KMS-11 (cell line): Measurements from ENCODE around the gene HERPUD1.
A peak's percentile ranks its signal among the peaks of the same experiment; 100 is the strongest.

Experiments used
- H2AFZ ChIP-seq: fragments of 200-600 bp; sonication (generic); 2 replicates; pipeline ENCODE4 v1.6.1; 2016; ENCODE audit warnings: antibody characterized with exemption, mixed run types, low read depth
- H3K27ac ChIP-seq: fragments of 200-600 bp; sonication (generic); 2 replicates; pipeline ENCODE4 v1.6.1; 2016; ENCODE audit warnings: mild to moderate bottlenecking, mixed run types
- H3K27me3 ChIP-seq: fragments of 200-600 bp; sonication (generic); 2 replicates; pipeline ENCODE4 v1.6.1; 2017; ENCODE audit warnings: mild to moderate bottlenecking, low read depth, mixed run types, moderate library complexity; ENCODE audit not compliant: insufficient read depth
- H3K36me3 ChIP-seq: fragments of 200-600 bp; sonication (generic); 2 replicates; pipeline ENCODE4 v1.6.1; 2017; ENCODE audit warnings: mild to moderate bottlenecking, mixed run types; ENCODE audit not compliant: insufficient read depth
- H3K4me1 ChIP-seq: fragments of 200-600 bp; sonication (generic); 2 replicates; pipeline ENCODE4 v1.6.1; 2016; ENCODE audit warnings: mild to moderate bottlenecking, low read depth, mixed run types; ENCODE audit not compliant: poor library complexity, severe bottlenecking
- H3K4me2 ChIP-seq: fragments of 200-600 bp; sonication (generic); 2 replicates; pipeline ENCODE4 v1.7.0; 2016; ENCODE audit warnings: mild to moderate bottlenecking, mixed run types
- H3K4me3 ChIP-seq: fragments of 200-600 bp; sonication (generic); IDR thresholded peaks from 2 replicates; pipeline ENCODE4 v1.6.1; 2017; ENCODE audit warnings: low read depth, low read length, mixed read lengths; ENCODE audit not compliant: insufficient read depth
- H3K79me2 ChIP-seq: fragments of 200-600 bp; sonication (generic); 2 replicates; pipeline ENCODE4 v1.6.1; 2016; ENCODE audit warnings: low read depth, mixed run types; ENCODE audit not compliant: insufficient read depth
- H3K9ac ChIP-seq: fragments of 200-600 bp; sonication (generic); 2 replicates; pipeline ENCODE4 v1.6.1; 2016; ENCODE audit warnings: mild to moderate bottlenecking, mixed run types
- H4K20me1 ChIP-seq: fragments of 200-600 bp; sonication (generic); 2 replicates; pipeline ENCODE4 v1.6.1; 2016; ENCODE audit warnings: mild to moderate bottlenecking, mixed run types; ENCODE audit not compliant: insufficient read depth
- CTCF ChIP-seq: fragments of 200-600 bp; sonication (generic); conservative IDR thresholded peaks from 2 replicates; pipeline ENCODE4 v1.6.1; 2017; ENCODE audit warnings: low read depth, mild to moderate bottlenecking, antibody characterized with exemption, low read length, moderate library complexity, mixed read lengths

Gene HERPUD1

GRCh38 chr16:56944954-56945839 lies 13.3 kb downstream of the HERPUD1 start:
- H3K4me3 ChIP-seq: no peak overlapping the region
- H3K27me3 ChIP-seq: no peaks in the 10 kb centered on the region
- peaks cover 96% of the 10 kb centered on the region for H3K4me1 ChIP-seq
- H3K36me3 ChIP-seq: peaks cover 3% of the 10 kb centered on the region; the same call in 1 of the 2 replicates
- no peaks in the 10 kb centered on the region for H4K20me1 ChIP-seq
- peaks cover 20% of the 10 kb centered on the region for H3K79me2 ChIP-seq
- H3K9ac ChIP-seq: peak overlapping the region; percentile 99; the same call in 1 of the 2 replicates
- H2AFZ ChIP-seq: no peak overlapping the region
- H3K4me2 ChIP-seq: peak overlapping the region; percentile 100
- TF ChIP-seq CTCF: 0 out of 2 replicates have a peak, but pooled peaks have one; percentile 14
- peak overlapping the region; percentile 97 for H3K27ac ChIP-seq

DNA sequence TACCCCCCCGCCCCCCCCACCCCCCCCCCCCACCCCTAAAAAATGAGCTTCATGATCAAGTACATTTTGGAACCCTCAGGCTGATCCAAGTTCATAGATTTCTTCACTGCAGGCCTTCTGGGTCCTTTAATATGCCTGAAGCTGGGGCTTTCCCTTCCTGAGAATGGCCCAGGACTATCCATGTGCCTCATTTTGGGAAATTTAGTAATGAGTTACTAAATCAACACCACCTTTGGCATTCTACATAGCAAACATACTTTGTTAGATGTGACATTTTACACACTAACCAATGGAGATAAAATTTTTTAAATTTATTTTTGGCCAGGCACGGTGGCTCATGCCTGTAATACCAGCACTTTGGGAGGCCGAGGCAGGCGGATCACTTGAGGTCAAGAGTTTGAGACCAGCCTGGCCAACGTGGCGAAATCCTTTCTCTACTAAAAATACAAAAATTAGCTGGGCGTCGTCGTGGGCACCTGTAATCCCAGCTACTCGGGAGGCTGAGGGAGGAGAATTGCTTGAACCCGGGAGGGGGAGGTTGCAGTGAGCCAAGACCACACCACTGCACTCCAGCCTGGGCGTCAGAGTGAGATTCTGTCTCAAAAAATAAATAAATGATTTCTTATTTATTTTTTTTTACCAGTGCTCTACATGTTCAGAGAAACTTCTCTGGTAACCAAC lies 14.0 kb downstream of the HERPUD1 start:
- Histone ChIP-seq H3K27ac (peak overlapping the region; percentile 97), H3K9ac (no peak overlapping the region; the same call in 1 of the 2 replicates), H3K4me1 (peaks cover 96% of the 10 kb centered on the region), H3K4me2 (peak overlapping the region; percentile 43), H3K4me3 (no peak overlapping the region), H3K36me3 (peaks cover 3% of the 10 kb centered on the region; the same call in 1 of the 2 replicates), H3K27me3 (no peaks in the 10 kb centered on the region), H4K20me1 (no peaks in the 10 kb centered on the region), H2AFZ (no peak overlapping the region), H3K79me2 (peaks cover 12% of the 10 kb centered on the region)
- TF ChIP-seq CTCF: no peak

- Histone ChIP-seq H3K27ac (peak overlapping the region; percentile 97), H3K9ac (no peak overlapping the region; the same call in 1 of the 2 replicates), H3K36me3 (peaks cover 3% of the 10 kb centered on the region; the same call in 1 of the 2 replicates), H3K4me2 (peak overlapping the region; percentile 43; the same call in 1 of the 2 replicates), H3K4me1 (peaks cover 92% of the 10 kb centered on the region), H3K4me3 (no peak overlapping the region), H3K79me2 (peaks cover 4% of the 10 kb centered on the region), H2AFZ (no peak overlapping the region), H4K20me1 (no peaks in the 10 kb centered on the region), H3K27me3 (no peaks in the 10 kb centered on the region)
- TF ChIP-seq CTCF: no peak
These were observed 15.0 kb downstream of the HERPUD1 start for GRCh38 chr16:56946767-56947603.

GRCh38 chr16:56947604-56947995 lies 15.7 kb downstream of the HERPUD1 start:
- no peak overlapping the region for H3K4me3 ChIP-seq
- no peak overlapping the region for H3K4me2 ChIP-seq
- H3K27ac ChIP-seq: peak overlapping the region; percentile 97
- no peak overlapping the region for H2AFZ ChIP-seq
- no peaks in the 10 kb centered on the region; the same call in 1 of the 2 replicates for H3K79me2 ChIP-seq
- H4K20me1 ChIP-seq: no peaks in the 10 kb centered on the region
- no peaks in the 10 kb centered on the region for H3K27me3 ChIP-seq
- no peak overlapping the region for H3K9ac ChIP-seq
- no peak for TF ChIP-seq CTCF
- peaks cover 86% of the 10 kb centered on the region for H3K4me1 ChIP-seq
- H3K36me3 ChIP-seq: no peaks in the 10 kb centered on the region; the same call in 1 of the 2 replicates
